HL-60 (cell line): Measurements from ENCODE around the gene TSHZ2.

Experiments used
- DNase-seq, 2 experiments: peaks; one replicate each; pipeline ENCODE4 v3.0.0-alpha.2; 2010 to 2020; ENCODE audit warnings: low read depth in 1 of 2, low spot score in 1 of 2
- H3K27ac ChIP-seq: fragments of 250-450 bp; sonication (Bioruptor Pico); replicated peaks from 2 replicates; pipeline ENCODE4 v1.5.1; 2020; ENCODE audit warnings: mild to moderate bottlenecking, moderate library complexity
- H3K27me3 ChIP-seq: fragments of 250-450 bp; sonication (Bioruptor Pico); 2 replicates; pipeline ENCODE4 v1.5.1; 2021; ENCODE audit warnings: mild to moderate bottlenecking, moderate library complexity; ENCODE audit not compliant: insufficient read depth, poor library complexity, severe bottlenecking
- H3K4me3 ChIP-seq: replicated peaks from 2 replicates; pipeline ENCODE4 v1.5.1; 2011; ENCODE audit warnings: mild to moderate bottlenecking, control low read depth, low read length; ENCODE audit not compliant: insufficient read depth
- CTCF ChIP-seq: IDR thresholded peaks from one replicate; pipeline ENCODE4 v1.5.1; 2011; ENCODE audit warnings: low read length, control low read depth, inconsistent platforms; ENCODE audit not compliant: insufficient read depth
- GABPA ChIP-seq: IDR thresholded peaks from 2 replicates; pipeline ENCODE4 v1.6.1; 2012; ENCODE audit warnings: low read depth
- POLR2AphosphoS5 ChIP-seq: IDR thresholded peaks from 2 replicates; pipeline ENCODE4 v1.6.1; 2012; ENCODE audit warnings: low read depth
- REST ChIP-seq: IDR thresholded peaks from 2 replicates; pipeline ENCODE4 v1.6.1; 2012; ENCODE audit warnings: low read depth; ENCODE audit not compliant: insufficient replicate concordance
- SPI1 ChIP-seq: IDR thresholded peaks from 2 replicates; pipeline ENCODE4 v1.6.1; 2012; ENCODE audit warnings: low read depth, mild to moderate bottlenecking, borderline replicate concordance

Gene TSHZ2

GRCh38 chr20:53298911-53299310 lies 326.8 kb downstream of the TSHZ2 start:
- Histone ChIP-seq H3K4me3 (no peak overlapping the region), H3K27me3 (peaks cover 6% of the 10 kb centered on the region), H3K27ac (no peak overlapping the region)
- DNase-seq = no peak
- TF ChIP-seq CTCF = no peak
- TF ChIP-seq POLR2AphosphoS5 = no peak

GRCh38 chr20:53299831-53300230 lies 327.7 kb downstream of the TSHZ2 start:
- no peak for DNase-seq
- Histone ChIP-seq H3K27me3 (peaks cover 4% of the 10 kb centered on the region), H3K4me3 (no peak overlapping the region), H3K27ac (no peak overlapping the region)
- TF ChIP-seq POLR2AphosphoS5 (no peak), SPI1 (no peak), REST (no peak), CTCF (no peak), GABPA (no peak)

GRCh38 chr20:53301869-53302268 lies 329.7 kb downstream of the TSHZ2 start:
- no peak overlapping the region for H3K4me3 ChIP-seq
- DNase-seq = no peak
- H3K27me3 ChIP-seq = peaks cover 3% of the 10 kb centered on the region
- no peak for TF ChIP-seq CTCF
- TF ChIP-seq POLR2AphosphoS5 = no peak
- no peak for TF ChIP-seq REST
- no peak for TF ChIP-seq GABPA
- TF ChIP-seq SPI1 = no peak
- H3K27ac ChIP-seq = no peak overlapping the region

GRCh38 chr20:53302695-53303412 lies 330.7 kb downstream of the TSHZ2 start:
- Histone ChIP-seq H3K27me3 (peaks cover 3% of the 10 kb centered on the region), H3K4me3 (no peak overlapping the region), H3K27ac (peak overlapping the region; percentile 59)
- no peak for TF ChIP-seq GABPA
- peak in 1 of 2 experiments; percentile 27 for DNase-seq
